NCI-H2227 treated with DMSO at 0.1 percent for 48 hours (cell line): ENCODE measurements around the gene CNOT1.
A peak's percentile ranks its signal among the peaks of the same experiment; 100 is the strongest.

Experiments
- DNase-seq: peaks from one replicate; lab custom pipeline; 2025; lab: John Stamatoyannopoulos, UW

CNOT1 gene

GRCh38 chr16:58516768-58517107 lies 112.9 kb downstream of the CNOT1 start:
- DNase-seq = no peak

GRCh38 chr16:58515871-58516767 lies 113.5 kb downstream of the CNOT1 start:
- DNase-seq = no peak

GRCh38 chr16:58515125-58515870 lies 114.3 kb downstream of the CNOT1 start, which contains the start of gene SETD6:
Gene SETD6, plus strand, starts transcription at chr16:58515517. Its CDS starts 21 bp downstream, at chr16:58515538.
- peak; percentile 74 for DNase-seq

- DNase-seq = no peak
Observed at GRCh38 chr16:58513874-58514273, 115.8 kb downstream of the CNOT1 start.

- DNase-seq = peak; percentile 16
Observed at GRCh38 chr16:58511933-58512815, 117.5 kb downstream of the CNOT1 start.

GRCh38 chr16:58510776-58511628 lies 118.6 kb downstream of the CNOT1 start:
- DNase-seq = no peak

GRCh38 chr16:58510097-58510775 lies 119.4 kb downstream of the CNOT1 start:
- no peak for DNase-seq

GRCh38 chr16:58509256-58510096 lies 120.2 kb downstream of the CNOT1 start:
- DNase-seq = no peak

GRCh38 chr16:58508671-58509251 lies 120.9 kb downstream of the CNOT1 start:
- no peak for DNase-seq

GRCh38 chr16:58507963-58508670 lies 121.5 kb downstream of the CNOT1 start:
- no peak for DNase-seq

- DNase-seq = no peak
Observed at GRCh38 chr16:58507195-58507962, 122.2 kb downstream of the CNOT1 start.

- no peak for DNase-seq
Observed at GRCh38 chr16:58506241-58507194, 123.1 kb downstream of the CNOT1 start.

GRCh38 chr16:58503863-58504688 lies 125.5 kb downstream of the CNOT1 start:
- DNase-seq = no peak

GRCh38 chr16:58503166-58503862 lies 126.3 kb downstream of the CNOT1 start:
- DNase-seq = no peak
